Middle frontal gyrus (tissue), 1 donor: ENCODE data around the gene SLC7A1.

Experiments used
- DNase-seq: peaks from one replicate; pipeline ENCODE4 v3.0.0-alpha.2; 2015; ENCODE audit warnings: low spot score; ENCODE audit errors: extremely low spot score

Gene SLC7A1

DNA sequence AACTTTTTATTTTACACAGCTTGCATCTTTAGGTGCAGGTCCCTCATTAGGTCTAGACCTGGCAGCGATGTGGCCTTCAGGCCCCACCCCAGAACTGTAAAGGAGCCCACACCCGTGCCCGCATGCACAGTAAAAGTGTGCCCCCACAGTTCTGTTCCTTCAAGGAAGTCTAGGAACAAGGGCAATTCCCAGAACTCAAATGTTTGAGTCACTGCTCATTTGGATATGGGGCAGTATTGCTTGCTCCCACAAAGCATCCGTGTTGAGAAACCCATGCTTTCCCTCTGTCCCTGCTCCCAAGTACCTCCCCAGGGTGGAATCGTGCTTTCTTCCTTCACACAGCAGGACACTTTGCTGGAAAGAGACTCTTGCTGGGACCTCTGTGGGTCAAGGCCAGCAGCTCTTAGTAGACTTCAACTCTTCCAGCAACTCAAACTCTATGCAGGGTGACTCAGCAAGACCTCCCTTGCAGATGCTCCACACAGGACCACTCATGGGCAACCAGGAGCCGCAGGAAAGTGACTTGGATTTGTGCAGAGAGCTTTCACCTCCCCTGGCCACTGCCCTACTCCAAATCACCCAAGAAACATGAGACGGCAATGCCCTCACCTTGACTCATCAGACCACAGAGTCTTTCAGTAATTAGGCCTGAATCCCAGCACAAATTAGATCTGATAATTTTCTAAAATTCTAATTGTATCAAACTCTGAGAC lies 12.3 kb downstream of the SLC7A1 start:
- DNase-seq, result no peak

DNA sequence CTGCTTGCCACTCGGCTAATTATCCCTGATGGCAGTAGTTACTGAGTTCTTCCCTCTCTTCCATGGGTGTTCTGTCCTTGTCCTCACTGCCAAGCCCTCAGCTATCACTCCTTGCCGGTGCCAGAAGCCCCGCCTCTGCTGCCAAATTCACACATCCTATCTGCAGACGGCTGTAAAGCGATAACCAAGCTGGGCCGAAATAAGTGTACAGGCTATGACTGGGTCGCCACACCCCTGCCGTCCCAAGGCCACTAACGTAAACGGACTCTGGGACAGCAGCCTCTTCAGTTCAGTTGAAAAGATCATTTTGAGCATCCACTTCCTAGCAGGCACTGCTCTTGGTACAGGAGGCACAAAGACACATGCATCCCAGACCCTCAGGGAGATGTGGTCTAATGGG lies 13.3 kb downstream of the SLC7A1 start:
- DNase-seq, result no peak

DNA sequence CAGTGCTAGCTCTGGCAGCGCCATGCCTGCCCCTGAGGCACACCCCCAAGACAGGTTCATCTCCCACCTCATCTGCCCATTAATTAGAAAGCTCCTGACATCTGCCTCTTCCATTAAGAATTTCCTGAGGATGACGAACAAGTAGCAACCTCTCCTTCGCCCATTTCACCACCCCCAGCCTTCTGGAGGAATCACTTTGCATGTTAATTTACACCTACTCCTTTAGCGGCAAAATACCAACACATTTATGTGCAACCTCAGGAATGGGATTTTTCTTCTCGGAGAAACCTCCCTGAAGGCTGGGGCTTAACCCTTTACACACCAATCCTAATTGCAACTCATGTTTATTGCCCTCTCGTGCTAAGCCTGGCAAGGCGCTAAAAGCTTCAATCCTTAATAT lies 13.8 kb downstream of the SLC7A1 start:
- DNase-seq, result no peak

DNA sequence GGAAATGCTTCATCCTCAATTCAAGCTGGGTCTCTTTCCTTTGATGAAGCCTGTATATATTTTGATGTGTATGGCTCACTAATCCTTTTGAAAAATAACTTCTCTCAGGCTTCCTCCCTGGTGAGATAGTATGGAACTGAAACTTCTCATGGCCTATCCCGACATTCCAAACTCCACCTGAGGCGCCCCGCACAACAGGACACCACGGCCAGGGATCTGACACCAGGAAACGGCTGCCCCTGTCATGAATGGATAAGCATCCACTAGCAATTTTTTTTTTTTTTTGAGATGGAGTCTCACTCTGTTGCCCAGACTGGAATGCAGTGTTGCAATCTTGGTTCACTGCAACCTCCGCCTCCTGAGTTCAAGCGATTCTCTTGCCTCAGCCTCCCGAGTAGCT lies 16.4 kb downstream of the SLC7A1 start:
- no peak for DNase-seq

DNA sequence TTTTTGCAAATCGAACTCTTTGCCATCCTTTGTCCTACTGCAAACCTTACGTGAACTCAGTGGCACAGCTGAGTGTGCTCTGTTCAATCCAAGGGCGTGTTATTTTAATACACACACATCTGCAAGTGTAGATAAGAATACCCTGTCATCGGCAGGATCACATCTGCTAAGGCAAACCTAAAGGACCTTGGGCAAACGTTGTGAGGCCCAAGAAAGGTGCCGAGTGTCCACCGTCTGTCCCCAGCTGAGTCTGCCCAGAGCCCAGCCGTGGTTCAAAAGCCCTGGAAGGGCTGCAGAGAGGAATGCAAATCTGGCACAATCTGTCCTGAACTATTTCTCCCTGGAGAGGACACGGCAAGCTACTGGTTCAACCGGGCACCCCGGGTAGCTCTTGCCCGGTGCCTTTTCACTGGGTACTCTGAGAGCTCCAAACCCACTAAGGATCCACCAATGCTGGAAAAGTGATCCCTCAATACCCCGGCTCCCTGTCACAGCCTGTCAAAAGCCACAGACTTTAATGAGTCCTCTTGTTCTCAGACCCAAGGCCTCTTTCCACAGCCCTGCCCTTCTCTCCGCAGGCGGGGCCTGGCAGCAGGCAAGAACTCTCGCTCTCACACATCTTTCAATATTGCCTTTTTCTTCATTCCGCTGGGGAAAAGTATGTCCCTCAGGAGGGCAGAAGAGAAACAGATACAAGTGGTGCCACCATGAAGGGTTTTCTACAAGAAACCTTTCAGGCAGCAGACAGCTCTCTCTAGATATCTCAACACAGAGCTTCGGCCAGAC lies 17.0 kb downstream of the SLC7A1 start:
- no peak for DNase-seq

DNA sequence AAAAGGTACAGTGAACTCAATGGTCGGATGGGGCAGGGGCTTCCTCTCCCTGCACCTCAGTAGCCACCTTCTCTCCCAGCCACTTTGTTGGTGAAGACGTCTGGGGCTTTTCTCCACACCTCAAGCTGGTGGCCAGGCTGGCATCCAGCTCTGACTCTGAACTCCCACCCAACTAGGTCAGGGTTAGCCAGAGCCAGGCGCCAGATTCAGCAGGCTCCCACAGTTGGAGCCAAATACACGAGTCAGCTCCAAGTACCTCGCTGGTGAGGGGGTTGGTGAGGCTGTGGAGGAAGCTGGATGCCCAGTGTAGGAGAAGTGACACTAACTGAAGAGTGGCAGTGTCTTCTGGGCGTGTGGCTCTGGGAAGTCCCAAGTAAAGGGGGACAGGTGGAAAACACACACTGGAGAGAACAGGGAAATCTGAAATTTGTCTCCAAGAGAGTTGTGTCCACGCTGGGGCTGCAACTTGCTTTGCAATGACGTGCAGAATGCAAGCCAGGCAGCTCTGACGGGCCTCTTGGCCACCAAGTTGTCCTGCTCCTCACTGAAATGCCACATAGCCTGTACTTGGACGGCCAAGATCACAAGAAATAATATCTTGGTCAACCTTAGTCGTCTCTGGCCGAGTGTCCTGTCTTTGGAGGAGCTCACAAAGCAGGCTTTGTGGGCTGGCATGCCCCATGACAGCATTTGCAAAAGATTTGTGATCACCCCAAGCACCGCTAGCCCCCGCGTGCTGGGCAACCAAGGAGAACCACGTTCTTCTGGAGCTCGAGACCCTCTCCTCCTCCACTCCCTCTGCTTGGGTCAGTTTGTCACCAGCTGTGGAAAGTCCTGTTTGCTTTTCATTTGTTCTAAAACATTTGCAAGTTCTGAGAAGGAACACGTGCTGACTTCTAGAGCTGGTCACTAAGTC lies 18.1 kb downstream of the SLC7A1 start:
- DNase-seq, result no peak

DNA sequence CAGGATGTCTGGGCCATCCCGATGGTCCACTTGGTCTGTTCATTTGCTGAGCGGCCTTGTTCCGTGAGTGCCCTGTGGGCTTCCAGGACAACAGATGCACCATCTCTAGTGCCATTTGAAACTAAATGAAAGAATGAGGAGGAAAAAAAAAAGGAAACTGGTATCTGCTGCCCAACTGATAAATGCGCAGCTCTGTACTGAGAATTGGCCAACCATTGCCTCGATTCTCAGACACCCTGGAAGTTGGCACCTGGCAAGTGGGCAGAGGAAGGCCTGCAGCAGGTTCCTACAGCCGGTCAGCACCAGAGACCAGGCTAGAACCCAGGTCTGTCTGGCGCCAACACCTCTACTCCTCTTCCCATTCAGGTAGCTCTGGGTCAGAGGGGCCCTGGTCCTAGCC lies 18.9 kb downstream of the SLC7A1 start:
- no peak for DNase-seq

DNA sequence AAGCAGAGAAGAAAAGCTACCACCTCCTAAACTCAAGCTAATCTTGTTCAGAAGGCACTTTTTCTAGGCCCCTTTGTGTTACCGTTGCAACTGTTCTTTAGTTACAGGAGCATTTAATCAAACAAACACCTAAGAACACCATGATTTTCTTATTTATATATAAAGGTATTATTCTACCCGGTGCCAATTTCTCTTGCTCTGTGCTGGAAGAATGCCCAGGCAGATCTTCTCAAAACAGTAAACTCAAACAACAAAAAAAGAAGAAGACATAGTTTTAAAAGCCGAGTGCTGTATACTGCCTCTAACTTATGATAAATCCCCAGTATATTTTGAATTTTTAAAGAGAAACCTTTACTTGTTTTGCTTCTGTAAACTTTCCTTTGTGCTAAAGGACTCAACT lies 20.4 kb downstream of the SLC7A1 start:
- DNase-seq, result no peak

DNA sequence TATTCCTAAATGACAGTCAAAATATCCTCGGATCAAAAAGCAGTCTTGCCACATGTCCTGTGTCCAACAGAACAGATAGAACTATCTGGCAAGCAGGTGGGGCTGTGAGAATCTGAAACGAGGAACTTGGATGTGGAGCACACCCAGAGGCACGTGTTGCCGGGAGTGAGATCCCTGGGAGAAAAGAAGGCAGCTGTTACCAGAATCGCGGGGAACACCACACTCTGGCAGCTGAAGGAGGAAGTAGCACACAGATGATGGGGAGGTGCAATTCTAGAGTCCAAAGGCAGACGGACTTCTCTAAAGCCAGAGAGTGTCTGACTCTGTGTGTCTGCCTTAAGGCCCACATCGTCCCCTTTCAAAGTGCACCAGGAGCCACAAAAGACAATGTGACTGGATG lies 22.3 kb downstream of the SLC7A1 start:
- DNase-seq, result no peak

DNA sequence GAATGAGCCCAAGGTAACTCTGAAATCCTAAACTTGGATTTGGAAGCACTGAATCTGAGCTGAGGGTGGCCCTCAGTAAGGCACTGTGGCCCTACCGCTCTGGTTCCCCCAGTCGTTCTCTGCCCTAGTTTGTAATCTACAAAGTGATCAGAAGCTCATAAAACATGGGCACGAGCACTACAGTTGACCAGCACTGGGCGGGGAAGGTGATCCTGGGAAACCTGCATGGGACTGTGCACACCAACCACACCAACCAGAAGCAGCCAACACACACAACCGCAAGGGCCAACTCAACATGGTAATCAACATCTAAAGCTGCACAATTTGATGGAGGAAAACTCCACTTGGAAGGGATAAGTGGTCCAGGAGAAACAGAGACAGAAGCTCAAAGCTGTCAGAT lies 22.9 kb downstream of the SLC7A1 start:
- no peak for DNase-seq

DNA sequence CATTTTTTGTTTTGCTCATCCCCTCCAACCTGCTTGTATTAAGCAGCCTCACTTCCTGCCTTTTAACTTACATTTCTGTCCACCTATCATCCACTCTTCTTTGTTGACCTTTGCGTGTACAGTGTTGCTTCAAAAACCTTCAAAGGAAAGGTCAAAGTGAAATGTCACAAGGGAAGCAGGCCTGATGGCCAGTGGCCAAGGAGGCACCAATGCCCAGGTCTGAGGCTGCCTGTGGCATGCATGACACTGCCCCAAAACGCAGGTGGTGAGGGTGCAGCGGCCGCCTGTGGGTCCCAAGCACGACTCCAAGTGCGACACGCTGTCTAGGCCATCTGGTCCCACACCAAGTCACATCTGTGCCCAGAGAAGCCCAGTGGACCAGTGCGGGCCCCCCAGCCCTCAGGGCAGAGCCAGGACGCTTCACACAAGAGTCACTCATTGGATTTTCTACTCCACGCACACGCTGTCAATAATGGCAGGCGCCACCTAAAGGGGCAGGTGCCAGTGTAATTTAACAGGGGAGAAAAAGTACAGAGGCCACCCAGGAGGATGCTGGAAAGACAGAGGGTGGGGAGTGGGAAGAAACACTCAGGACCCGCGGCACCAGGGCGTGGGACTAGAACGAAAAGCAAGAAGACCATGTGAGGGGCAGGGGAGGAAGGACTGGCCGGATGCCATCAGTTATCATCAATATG lies 23.5 kb downstream of the SLC7A1 start:
- DNase-seq, result no peak

DNA sequence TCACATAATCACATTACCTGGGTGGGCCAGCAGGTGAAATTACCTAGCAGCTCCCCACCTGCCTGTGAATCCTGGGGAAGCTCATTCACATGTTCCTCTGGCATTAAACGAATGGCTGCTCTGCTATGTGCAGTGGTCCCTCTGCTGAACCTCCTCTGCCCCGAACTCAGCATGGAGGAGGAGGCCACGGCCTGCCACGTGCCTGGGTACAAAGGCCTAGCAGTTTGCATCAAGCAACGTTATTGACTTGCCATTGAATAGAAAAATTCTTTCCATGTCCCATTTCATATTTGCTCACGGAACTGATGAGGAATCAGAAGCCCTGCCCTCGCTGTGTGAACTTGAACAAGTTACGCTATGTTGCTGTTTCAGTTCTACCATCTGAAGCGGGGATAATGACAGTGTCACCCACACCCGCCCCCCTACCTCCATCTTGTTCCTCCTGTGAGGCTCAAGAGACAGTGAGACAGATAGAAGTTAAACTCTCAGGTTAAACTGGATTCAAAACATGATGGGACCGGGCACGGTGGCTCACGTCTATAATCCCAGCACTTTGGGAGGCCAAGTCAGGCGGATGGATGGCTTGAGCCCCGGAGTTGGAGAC lies 25.3 kb downstream of the SLC7A1 start:
- no peak for DNase-seq

DNA sequence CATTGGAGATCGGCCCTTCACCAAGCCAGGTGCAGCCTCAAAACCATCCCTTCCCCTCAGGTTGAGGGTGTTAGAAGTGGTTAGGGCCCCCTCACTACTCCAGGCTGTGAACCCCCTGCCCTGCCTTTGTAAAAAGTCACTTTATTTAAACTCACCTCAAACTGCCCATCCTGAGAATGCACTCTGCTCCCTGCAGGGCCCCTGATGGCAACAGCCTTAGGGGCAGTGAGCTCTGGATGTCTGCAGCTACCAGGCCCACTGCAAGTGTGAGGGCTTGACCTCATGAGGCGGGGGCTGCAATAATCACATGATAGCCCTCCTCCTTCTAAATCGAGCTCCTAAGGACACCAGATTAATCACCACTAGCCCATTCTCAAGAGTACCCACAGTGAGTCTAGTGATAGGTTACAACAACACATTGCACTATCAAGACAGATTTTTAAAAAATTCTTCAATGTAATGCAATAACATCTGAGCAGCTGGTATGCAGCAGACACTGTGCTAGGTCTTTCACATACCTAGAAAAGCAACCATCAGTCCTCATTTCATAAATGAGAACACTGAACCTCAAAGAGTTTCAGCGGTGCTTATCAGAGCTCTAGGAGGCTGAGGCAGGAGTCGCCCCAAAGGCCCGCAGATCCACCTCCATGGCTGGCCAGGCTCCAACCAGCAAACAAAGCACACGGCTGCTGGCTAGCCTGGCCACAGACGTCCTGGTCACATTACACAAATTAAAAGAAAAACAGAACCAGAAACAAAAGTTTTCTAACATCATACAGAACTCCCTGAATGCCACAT lies 26.0 kb downstream of the SLC7A1 start:
- DNase-seq, result no peak

DNA sequence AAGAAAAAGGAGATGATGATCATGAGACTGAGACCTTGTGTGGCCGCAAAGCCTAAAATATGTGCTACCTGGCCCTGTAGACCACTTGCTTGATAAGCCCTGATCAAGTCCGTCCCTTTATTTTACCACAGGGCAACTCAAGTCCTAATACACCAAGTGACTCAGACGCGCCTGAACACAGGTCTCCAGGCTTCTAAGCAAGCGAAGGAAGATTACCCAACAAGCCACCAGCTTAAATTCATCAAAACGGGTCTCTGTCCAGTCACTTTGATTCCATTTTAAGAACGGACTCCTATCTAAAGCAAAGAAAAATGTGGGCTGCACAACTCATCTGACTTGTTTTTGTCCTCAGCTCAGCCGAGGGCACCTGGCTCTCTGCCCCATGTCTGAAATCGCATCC lies 26.8 kb downstream of the SLC7A1 start:
- no peak for DNase-seq

DNA sequence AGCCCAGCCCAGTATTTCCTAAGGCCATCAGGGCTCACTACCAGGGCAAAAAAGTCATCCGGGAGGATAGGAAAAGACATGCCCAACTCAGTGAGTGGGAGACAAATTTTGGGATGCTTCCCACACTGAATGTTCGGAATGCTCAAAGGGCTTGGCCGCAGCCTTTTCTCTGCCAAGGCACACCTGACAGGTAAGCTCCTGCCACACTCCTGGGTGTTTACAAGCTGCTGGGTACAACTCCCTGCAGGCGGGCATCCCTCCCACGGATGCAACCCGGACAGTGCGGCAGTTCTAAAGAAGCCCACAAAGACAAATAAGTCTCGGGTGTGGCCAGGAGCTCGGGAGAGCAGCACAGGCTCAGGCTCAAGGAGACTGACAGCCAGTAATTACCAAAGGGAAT lies 28.1 kb downstream of the SLC7A1 start:
- no peak for DNase-seq

DNA sequence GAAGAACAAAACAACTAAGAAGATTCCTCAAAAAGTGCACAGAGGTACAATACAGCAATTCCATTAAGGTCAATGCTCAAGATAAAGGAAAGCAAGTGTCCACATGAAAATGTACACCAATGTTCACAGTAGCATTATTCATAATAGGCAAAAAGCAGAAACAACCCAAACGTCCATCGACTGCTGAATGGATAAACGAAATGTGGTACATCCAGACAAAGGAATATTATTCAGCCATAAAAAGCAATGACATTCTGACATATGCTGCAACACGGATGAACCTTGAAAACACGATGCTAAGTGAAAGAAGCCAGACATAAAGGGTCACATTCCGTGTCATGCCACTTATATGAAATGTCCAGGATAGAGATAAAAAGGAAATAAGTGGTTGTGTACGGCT lies 29.3 kb downstream of the SLC7A1 start:
- no peak for DNase-seq

DNA sequence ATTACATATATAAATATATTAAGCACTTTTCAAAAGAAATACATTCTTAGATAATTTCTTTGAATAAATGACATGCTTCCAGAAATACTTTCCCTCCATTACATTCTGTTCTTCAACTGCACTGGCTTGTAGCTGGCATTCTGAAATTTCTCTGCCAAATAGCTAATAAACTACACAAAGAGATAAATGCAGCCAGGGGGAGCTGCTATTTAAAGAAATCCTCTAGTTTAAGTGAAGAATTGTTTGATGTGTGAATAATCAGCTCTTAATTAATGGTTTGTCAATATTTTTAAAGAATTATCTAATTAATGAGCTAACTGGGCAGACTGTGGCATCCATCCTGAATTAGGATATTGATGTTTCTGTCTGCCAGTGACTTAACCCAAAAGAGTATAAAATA lies 30.7 kb downstream of the SLC7A1 start:
- DNase-seq, result no peak

DNA sequence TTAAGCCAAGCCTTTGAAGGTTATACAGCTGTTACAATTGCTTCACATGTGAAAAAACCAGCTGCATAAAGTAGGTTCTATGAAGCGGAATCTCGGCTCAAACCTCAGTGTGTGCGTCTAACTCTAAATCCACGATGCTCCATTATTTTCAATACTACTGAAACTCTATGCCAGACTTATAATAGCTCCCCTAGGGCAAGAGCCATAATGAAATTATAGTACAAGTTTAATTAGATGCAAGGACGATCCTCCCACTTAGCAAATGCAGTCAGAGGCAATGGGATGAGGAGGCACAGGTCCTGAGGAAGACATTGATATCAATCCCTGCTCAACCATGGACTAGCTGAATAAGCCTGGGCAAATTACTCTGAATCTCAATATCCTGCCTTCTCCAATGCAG lies 31.1 kb downstream of the SLC7A1 start:
- no peak for DNase-seq

DNA sequence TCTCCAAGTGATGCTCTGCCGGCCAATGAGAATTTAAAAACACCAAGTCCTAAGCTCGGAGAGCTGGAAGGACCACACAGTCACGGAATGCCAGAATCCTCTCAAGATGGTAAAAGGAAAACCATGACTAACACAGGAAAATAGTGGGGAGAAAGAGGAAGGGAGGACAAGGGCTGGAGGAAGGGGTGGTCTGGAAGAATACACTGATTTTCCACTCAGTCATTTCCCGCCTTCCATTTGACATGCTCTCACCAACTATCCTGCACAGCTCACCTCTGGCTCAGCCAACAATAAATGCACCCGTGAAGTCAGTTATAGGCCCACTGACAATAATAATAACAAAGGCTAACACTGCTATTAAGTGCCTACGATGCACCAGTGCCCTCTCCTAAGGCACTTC lies 31.5 kb downstream of the SLC7A1 start:
- DNase-seq, result no peak

DNA sequence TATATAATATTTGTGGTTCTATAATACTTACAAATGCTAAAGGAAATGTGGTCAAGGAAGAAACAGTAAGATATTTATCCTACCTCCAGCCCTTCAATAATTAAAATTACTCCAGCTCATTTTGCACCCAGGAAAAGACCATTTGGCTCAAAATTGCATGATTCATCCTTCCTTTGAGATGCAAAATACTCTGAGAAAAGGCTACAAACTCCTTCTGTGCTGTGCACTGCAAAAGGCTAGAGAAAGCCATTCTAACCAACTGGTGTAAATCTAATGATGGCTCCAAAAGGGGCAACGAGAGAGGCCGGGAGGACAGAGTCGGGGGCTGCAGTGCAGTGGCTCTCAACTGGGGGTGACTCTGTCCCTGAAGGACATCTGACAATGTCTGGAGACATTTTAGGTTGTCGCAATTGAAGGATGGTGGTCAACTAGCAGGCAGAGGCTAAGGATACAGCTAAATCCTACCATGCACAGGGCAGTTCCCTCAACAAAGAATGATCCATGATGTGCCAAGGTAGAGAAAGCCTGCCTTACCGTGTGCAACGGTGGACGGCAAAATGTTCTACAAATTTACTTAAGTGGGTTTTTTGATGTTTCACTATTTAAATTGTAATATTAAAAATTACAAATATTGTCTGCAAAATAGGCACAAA lies 32.6 kb downstream of the SLC7A1 start:
- DNase-seq, result no peak
